HL-60 (cell line): ENCODE results near the gene DUS2.
A peak's percentile ranks its signal among the peaks of the same experiment; 100 is the strongest.

Experiments used
- DNase-seq, 2 experiments: peaks; one replicate each; pipeline ENCODE4 v3.0.0-alpha.2; 2010 to 2020; ENCODE audit warnings: low read depth in 1 of 2, low spot score in 1 of 2
- H3K27ac ChIP-seq: fragments of 250-450 bp; sonication (Bioruptor Pico); replicated peaks from 2 replicates; pipeline ENCODE4 v1.5.1; 2020; ENCODE audit warnings: mild to moderate bottlenecking, moderate library complexity
- H3K27me3 ChIP-seq: fragments of 250-450 bp; sonication (Bioruptor Pico); 2 replicates; pipeline ENCODE4 v1.5.1; 2021; ENCODE audit warnings: mild to moderate bottlenecking, moderate library complexity; ENCODE audit not compliant: insufficient read depth, poor library complexity, severe bottlenecking
- H3K4me3 ChIP-seq: replicated peaks from 2 replicates; pipeline ENCODE4 v1.5.1; 2011; ENCODE audit warnings: mild to moderate bottlenecking, control low read depth, low read length; ENCODE audit not compliant: insufficient read depth
- CTCF ChIP-seq: IDR thresholded peaks from one replicate; pipeline ENCODE4 v1.5.1; 2011; ENCODE audit warnings: low read length, control low read depth, inconsistent platforms; ENCODE audit not compliant: insufficient read depth
- GABPA ChIP-seq: IDR thresholded peaks from 2 replicates; pipeline ENCODE4 v1.6.1; 2012; ENCODE audit warnings: low read depth
- POLR2AphosphoS5 ChIP-seq: IDR thresholded peaks from 2 replicates; pipeline ENCODE4 v1.6.1; 2012; ENCODE audit warnings: low read depth
- REST ChIP-seq: IDR thresholded peaks from 2 replicates; pipeline ENCODE4 v1.6.1; 2012; ENCODE audit warnings: low read depth; ENCODE audit not compliant: insufficient replicate concordance
- SPI1 ChIP-seq: IDR thresholded peaks from 2 replicates; pipeline ENCODE4 v1.6.1; 2012; ENCODE audit warnings: low read depth, mild to moderate bottlenecking, borderline replicate concordance

DUS2 gene

GRCh38 chr16:68013440-68013839, 9.6 kb upstream of the DUS2 start:
- peak overlapping the region; percentile 77 for H3K27ac ChIP-seq
- DNase-seq, result peak; percentile 68 to 85
- TF ChIP-seq POLR2AphosphoS5, result 0 out of 2 replicates have a peak, but pooled peaks have one; percentile 43
- no peak for TF ChIP-seq CTCF
- no peak for TF ChIP-seq REST
- TF ChIP-seq SPI1, result no peak
- peak; percentile 43; the same call in 1 of the 2 replicates for TF ChIP-seq GABPA
- no peaks in the 10 kb centered on the region for H3K27me3 ChIP-seq
- H3K4me3 ChIP-seq, result no peak overlapping the region

- Histone ChIP-seq H3K4me3 (no peak within 1 kb of the TSS), H3K27ac (no peak within 1 kb of the TSS), H3K27me3 (no peaks in the 10 kb centered on the region)
- no peak for DNase-seq
- no peak for TF ChIP-seq CTCF
- no peak for TF ChIP-seq REST
- TF ChIP-seq SPI1, result no peak
- no peak for TF ChIP-seq POLR2AphosphoS5
- TF ChIP-seq GABPA, result no peak
Measured at GRCh38 chr16:68015681-68016080, 7.4 kb upstream of the DUS2 start, which contains the start of gene DPEP2NB. DPEP2NB (minus strand) TSS chr16:68015911; CDS start chr16:68015770, 141 bp downstream.

GRCh38 chr16:68019167-68019680, 3.9 kb upstream of the DUS2 start:
- TF ChIP-seq POLR2AphosphoS5 (no peak), CTCF (no peak), REST (no peak)

More at GRCh38 chr16:68019167-68019680, 3.9 kb upstream of the DUS2 start:
- H3K4me3 ChIP-seq, result no peak overlapping the region
- H3K27me3 ChIP-seq, result no peaks in the 10 kb centered on the region
- H3K27ac ChIP-seq, result no peak overlapping the region
- DNase-seq, result no peak
